RWPE1 (cell line): Measurements from ENCODE around the gene IFNG-AS1.
A peak's percentile ranks its signal among the peaks of the same experiment; 100 is the strongest.

Experiments used
- CTCF ChIA-PET: fragments of 350-600 bp; sonication (Branson Sonifier 250); formaldehyde crosslinking; extraction: SDS; loops from one replicate; lab custom pipeline; 2021; lab: Yijun Ruan, JAX
- POLR2A ChIA-PET: fragments of 400-600 bp; formaldehyde crosslinking; extraction: SDS; loops from one replicate; lab custom pipeline; 2020; ENCODE audit warnings: antibody characterized with exemption; ENCODE audit not compliant: low non-redundant PET; lab: Yijun Ruan, JAX
- DNase-seq: peaks from one replicate; pipeline ENCODE4 v3.0.0; 2012; ENCODE audit warnings: low spot score
- H3K27ac ChIP-seq: fragments of 450-650 bp; 2 replicates; pipeline ENCODE4 v1.5.1; 2017
- TF ChIP-seq, protein P1 (sequence below): fragments of 450-650 bp; conservative IDR thresholded peaks from 2 replicates; pipeline ENCODE4 v1.5.1; 2017; ENCODE audit warnings: low read depth, mild to moderate bottlenecking

IFNG-AS1 gene

DNA sequence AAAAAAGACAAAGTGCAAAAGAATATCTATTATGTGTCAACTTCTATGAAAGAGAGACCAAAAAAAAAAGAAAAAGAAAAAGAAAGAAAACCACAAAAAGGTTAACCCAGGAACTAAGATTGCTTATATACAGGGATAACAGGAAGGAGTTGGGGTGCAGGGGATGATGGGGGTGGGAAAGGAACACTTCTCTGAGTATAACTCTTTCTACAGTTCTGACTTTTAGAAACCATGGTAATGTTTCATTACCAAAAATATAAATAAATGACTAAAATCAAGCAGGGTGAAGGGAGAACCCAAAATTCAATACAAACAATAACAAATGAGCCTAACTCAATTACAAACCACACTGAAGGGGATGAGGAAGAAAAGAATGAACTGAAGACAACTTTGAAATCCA lies 9.1 kb downstream of the IFNG-AS1 start:
- no peak for DNase-seq
- CTCF ChIA-PET = no interaction called here
- H3K27ac ChIP-seq = no peak overlapping the region
- TF ChIP-seq, protein P1, sequence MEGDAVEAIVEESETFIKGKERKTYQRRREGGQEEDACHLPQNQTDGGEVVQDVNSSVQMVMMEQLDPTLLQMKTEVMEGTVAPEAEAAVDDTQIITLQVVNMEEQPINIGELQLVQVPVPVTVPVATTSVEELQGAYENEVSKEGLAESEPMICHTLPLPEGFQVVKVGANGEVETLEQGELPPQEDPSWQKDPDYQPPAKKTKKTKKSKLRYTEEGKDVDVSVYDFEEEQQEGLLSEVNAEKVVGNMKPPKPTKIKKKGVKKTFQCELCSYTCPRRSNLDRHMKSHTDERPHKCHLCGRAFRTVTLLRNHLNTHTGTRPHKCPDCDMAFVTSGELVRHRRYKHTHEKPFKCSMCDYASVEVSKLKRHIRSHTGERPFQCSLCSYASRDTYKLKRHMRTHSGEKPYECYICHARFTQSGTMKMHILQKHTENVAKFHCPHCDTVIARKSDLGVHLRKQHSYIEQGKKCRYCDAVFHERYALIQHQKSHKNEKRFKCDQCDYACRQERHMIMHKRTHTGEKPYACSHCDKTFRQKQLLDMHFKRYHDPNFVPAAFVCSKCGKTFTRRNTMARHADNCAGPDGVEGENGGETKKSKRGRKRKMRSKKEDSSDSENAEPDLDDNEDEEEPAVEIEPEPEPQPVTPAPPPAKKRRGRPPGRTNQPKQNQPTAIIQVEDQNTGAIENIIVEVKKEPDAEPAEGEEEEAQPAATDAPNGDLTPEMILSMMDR = no peak
- POLR2A ChIA-PET = no interaction called here

DNA sequence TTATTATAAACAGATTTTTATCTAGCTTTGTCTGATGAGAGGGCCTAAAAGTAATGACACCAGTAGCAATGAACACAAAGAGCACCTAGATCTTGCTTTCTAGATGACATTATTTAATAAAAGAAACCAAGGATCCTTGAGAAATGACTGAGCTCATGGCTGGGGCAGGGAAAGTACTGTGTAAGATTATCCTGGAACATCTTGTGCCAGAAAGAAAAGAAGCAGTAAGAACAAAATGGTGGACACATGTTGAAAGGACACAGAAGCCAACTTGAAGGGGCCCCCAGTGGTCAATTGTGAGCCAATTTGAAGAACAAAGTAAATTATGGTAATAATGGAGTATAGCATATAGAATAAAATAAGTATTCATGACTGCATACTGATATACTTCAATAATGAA lies 10.0 kb downstream of the IFNG-AS1 start:
- H3K27ac ChIP-seq = no peak overlapping the region
- TF ChIP-seq, protein P1 = no peak
- DNase-seq = no peak
- POLR2A ChIA-PET = no interaction called here
- CTCF ChIA-PET = no interaction called here

DNA sequence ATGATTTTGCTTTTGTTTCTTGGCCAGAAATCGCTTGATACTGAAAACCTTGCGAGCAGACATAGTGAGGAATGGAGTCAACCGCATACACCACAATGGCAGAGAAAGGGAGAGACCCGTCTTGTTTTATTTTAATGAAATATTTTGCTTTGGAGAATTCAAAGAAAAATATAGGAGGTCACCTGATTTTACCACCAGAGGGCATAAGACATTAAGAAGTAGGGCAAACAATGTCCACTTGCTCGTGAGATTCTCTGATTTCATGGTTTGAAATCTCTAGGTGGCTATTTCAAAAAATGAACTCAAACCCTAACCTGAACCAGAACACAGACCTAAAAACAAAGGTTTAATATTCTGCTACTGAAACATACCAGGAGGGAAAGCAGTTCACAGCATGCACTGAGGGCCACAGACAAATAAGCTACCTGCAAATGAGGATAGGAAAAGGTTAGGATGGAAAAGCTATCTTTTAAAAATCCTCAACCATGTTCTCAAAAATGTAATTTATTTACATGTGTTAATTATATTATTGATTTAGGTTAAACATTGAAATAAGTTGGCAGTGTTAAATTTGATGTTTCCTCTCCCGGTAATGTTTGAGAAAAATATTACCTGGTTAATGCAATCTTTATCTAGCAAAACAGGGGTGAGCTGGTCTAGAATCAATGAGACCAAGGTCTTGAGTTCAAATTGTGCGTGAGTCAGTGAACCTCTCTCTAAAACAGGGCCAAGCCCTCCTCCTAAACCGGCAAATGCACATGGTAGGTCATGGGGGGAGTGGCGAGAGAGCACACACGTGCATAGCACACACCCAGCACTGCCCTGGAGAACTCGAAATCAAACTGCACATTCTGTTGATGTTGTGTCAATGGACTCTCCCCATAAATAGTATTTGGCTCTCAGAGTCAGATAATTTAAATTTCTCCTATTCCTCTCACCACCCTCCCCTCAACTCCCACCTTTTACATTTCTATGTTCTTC lies 12.5 kb downstream of the IFNG-AS1 start:
- TF ChIP-seq, protein P1 = 0 out of 2 replicates have a peak, but pooled peaks have one; percentile 10
- DNase-seq = no peak
- ChIA-PET POLR2A (no interaction called here), CTCF (interaction anchor here (0.5 to 0.8 kb wide), 8 partner anchors 10 to 1812 kb away, joined by 3 to 6 read pairs (median 4); no protein-coding TSS in a partner anchor)
- H3K27ac ChIP-seq = no peak overlapping the region

DNA sequence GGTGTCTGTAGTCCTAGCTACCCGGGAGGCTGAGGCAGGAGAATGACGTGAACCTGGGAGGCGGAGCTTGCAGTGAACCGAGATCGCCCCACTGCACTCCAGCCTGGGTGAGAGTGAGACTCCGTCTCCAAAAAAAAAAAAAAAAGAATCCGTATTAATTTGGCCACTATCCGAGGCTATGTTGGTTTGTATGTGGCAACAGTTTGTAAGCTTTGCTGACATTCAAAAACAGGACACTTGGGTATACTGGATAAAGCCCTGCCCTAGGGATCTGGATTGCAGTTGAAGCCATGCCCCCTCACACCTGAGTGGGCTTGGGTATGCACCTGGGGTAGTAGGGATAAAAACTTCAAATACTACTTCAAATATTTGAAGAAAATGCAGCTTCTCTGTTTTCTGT lies 14.5 kb downstream of the IFNG-AS1 start:
- CTCF ChIA-PET = no interaction called here
- TF ChIP-seq, protein P1 = no peak
- no peak for DNase-seq
- POLR2A ChIA-PET = no interaction called here
- no peak overlapping the region for H3K27ac ChIP-seq

DNA sequence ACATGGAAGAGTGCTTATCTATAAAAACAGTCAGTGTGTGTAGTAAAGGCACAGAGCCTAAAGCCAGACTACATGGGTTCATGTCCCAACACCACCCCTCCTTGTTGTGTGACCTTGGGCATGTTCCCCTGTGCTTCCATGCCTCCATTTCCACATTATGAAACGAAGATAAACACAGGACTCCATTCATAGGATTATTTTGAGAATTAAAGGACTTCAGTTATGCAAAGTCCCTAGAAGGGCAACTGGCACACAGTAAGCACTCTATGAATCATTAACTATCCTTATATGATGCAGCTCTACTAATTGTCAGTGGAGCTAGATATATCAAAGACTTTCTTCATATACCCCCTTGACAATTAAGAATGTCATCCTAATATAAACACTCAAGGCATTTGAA lies 17.8 kb downstream of the IFNG-AS1 start:
- no peak overlapping the region for H3K27ac ChIP-seq
- TF ChIP-seq, protein P1 = no peak
- DNase-seq = no peak
- CTCF ChIA-PET = no interaction called here
- POLR2A ChIA-PET = no interaction called here

DNA sequence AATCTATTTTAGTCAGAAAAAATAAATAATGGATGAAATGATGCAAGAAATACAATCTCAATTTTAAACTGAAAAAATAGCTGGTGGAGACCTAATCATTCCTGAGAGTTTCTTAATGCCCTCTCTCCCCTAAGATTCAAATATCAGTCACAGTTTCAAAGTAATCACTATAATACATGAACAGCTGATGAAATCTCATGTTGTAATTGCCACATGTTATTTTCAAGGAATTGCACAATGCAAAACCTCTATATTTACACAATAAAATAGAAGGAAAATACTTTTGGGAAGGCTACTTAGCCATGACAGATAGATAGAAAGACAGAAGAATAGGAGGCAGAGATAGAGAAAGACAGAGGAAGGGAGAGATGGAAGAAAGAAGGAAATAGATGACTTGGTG lies 18.2 kb downstream of the IFNG-AS1 start:
- ChIA-PET POLR2A (no interaction called here), CTCF (interaction anchor here (0.7 kb wide), 1 partner anchor 18 kb away, joined by 3 read pairs; no protein-coding TSS in a partner anchor)
- TF ChIP-seq, protein P1 = no peak
- no peak for DNase-seq
- no peak overlapping the region for H3K27ac ChIP-seq
